Measurements from ENCODE around the gene YAE1.

The YAE1 gene

DNA sequence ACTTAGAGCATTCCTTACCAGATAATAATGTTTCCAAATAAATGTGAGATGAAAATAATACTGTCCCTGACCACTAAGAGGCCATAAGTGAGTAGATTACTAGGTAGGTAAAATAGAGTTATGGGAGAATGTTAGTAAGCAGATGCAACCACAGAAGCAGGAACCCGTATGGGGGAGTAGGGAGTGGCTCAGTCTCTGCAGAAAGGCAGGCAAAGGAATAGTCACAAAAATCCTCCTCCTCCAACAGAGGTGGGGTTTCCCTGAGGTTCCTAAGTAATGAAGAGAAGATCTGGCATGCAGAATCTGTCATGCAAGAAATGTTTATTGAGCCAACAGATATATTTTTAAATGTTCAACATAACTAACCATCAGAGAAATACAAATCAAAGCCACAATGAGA is 9.0 kb upstream of the YAE1 start:
- no peak for DNase-seq (ENCODE audit: low spot score)

DNA sequence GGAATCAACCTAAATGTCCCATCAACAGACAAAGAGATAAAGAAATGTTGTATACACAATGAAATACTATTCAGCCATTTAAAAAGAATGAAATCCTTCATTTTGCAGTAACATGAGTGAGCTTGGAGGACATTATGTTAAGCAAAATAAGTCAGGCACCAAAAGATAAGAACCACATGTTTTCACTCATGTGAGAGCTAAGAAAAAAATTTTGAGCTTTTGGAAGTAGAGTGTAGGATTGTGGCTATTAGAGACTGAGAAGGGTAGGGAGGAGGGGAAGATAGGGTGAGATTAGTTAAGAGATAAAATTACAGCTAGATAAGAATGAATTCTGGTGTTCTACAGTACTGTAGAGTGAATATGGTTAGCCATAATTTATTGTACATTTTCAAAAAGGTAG is 8.3 kb upstream of the YAE1 start:
- no peak for DNase-seq (ENCODE audit: low spot score)

DNA sequence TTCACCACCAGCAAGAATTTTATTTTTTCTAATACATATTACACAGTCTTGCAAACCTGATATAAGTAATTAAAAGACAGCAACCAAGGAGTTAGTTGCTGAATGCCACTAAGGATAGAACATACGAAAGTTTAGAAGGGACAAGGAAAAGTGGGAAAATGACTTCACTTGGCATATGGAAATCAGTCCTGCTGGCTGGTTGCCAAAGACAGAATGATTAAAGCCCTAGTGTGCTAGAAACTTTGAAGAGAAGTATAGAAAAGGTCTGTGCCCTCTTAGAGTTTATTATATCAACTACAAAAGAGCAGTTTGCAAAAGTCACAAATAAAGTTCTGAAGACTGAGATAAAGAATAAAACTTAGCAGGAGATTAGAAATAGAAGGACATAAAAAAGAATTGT is 5.8 kb upstream of the YAE1 start:
- DNase-seq (ENCODE audit: low spot score) = no peak

DNA sequence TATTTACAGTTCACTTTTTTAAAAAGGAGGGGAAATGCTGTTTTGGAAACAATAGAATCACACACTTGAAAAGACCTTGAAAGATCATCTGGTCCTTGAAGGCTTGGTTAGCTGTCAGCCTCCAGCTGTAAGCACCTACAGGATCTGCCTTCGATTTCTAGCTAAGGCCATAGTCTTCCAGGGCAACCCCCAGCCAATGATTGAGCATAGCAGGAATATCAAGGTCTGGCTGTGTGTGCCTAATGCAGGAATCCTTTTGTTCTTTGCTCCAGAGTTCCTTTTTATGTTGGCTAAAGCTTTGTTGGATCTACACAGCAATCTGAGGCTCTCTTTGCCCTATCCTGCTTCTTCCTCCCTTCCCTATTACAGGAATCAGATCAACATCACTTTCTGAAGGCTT is 5.2 kb upstream of the YAE1 start:
- no peak for DNase-seq (ENCODE audit: low spot score)

DNA sequence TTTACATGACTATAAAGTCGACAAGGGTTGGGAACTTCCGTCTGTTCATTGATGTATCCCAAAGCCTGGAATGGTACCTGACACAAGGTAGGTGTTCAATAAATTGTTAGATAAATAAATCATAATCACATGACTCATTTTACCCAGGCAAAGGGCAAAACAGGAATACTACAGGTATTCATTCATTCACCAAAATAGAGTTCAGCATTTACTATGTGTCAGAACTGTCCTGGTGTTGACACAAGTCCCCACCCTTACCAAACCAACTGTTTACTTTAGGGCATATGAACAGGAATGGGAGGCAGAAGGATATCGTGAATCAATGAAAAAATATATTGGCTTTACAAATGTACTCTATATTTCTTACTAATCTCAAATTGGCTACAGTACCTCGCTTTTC is 666 bp upstream of the YAE1 start:
- no peak for DNase-seq (ENCODE audit: low spot score)

DNA sequence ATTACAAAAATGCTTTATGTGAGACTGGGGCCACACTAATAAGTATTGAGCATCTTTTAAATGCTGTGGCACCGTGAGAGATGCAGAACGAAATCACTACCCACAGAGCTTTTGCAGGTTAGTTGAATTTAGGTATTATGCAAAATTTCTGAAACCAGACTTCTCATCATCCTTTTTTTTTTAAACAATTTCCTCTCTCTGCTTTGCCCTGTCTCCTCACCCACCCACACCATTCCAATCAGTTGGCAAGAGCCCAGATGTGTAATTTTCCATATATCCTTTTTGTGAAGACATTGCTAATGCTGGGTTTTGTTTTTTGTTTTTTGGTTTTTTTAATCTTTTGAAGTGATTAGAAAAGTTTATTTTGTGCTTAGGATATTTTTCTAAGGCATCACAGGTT is 1.1 kb downstream of the YAE1 start:
- no peak for DNase-seq (ENCODE audit: low spot score)

DNA sequence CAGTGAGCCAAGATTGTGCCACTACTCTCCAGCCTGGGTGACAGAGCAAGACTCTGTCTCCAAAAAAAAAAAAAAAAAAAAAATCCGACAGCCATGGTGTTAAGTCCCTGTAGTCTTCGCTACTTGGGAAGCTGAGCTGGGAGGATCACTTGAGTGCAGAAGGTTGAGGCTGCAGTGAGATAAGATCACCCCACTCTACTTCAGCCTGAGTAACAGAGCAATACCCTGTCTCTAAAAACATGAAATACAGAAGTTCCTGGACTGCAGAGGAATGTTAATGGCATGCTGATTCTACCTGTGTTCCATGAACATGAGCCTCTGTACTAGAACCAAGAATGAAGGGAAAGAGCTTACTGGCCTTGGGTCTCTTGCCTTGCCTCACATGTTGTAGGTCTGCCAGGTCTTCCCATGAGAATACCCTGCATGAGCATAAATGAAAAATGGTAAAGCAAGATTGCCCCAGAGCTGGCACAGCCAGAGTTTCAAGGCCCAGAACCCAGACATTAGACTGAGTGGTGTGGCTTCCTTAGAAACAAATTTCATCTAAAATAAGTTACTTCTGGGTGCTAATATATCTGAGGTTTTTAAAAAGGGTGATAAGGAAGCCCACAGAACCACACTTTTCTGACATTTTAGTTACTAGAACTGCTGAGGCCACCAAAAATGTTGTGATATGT is 8.6 kb downstream of the YAE1 start:
- DNase-seq (ENCODE audit: low spot score) = no peak

DNA sequence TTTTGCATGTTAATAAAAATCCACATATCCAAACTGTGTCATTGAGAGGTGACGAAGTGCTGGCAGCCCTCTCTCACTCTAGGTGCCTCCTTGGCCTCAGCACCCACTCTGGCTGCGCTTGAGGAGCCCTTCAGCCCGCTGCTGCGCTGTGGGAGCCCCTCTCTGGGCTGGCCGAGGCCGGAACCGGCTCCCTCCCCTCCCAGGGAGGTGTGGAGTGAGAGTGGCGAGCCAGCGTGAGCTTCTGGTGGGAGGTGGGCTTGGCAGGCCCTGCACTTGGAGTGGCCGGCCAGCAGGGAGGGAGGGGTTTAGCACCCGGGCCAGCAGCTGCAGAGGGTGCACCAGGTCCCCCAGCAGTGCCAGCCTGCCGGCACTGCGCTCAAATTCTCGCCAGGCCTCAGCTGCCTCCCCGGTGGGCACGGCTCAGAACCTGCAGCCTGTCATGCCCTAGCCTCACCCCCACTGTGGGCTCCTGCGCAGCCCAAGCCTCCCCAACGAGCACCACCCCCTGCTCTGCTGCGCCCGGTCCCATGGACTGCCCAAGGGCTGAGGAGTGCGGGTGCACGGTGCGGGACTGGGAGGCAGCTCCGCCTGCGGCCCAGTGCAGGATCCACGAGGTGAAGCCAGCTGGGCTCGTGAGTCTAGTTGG is 11.1 kb downstream of the YAE1 start:
- DNase-seq (ENCODE audit: low spot score) = no peak

DNA sequence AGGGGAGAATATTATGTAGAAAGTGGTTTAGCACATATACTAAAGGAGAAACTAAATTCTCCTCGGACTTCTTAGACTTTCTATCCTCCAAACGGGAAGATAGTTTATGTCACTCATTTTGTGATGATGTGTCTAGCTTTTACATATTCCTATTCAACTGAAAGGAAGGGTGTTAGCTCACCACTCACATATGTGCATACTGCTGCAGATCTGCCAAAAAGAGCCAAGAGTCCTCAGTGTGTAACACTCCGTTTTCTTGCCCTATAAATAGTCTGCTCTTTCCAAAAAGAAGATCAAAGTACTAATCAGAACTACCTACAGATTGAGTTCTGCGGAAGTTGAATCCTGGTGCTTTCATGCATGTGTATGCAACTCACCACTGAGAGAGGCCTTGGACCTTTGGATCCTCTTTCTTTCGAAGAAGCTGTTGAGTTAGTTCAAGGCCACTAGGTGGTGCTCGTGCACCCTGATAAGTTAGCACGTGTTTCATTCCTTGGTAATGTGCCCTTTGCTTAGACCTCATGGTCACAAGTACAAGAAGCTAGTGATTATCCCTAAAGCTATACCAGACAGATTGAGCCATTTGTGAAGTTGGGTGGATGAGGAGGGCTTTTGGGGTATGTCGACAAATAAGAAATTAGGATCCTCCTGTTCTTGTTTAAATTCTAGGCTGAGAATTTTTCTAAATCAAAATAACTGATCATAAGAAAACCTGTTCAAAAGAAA is 14.1 kb downstream of the YAE1 start:
- DNase-seq (ENCODE audit: low spot score) = peak; percentile 85

DNA sequence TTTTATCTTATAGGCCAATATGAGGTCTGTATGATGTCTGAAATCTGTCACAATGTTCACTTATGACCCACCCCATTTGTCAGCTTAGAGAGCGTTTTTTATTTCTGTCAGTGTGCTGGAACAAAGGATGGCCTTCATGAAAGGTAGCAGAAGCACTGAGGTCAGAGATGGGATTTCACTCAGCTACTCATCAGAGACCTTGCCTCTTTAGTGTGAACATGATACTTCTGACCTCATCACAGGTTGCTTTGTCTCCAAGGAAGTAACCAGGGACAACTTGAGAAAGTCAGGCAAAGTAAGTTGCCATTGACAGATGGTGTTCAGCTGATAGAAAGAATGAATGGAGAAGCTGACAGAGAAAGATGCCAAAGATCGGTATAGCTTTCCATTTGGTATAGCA is 16.3 kb downstream of the YAE1 start:
- no peak for DNase-seq (ENCODE audit: low spot score)

DNA sequence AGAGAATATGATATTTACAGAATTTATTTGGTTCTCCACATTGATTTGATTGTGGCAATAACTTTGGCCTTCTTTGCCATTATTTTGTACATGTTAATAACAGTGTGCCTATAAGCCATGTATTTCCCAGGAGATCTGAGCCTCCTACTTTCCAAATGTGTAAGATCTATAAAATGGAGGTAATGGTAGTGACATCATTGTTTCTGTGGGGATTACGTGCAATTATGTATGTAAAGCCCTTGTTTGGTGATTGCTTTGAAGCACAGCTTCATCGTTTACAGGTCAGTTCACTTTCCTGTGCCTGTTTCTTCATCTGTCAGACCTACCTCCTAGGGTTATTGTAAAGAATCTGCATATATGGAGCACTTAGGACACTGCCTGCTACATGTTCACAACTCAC is 17.3 kb downstream of the YAE1 start:
- DNase-seq (ENCODE audit: low spot score) = no peak

DNA sequence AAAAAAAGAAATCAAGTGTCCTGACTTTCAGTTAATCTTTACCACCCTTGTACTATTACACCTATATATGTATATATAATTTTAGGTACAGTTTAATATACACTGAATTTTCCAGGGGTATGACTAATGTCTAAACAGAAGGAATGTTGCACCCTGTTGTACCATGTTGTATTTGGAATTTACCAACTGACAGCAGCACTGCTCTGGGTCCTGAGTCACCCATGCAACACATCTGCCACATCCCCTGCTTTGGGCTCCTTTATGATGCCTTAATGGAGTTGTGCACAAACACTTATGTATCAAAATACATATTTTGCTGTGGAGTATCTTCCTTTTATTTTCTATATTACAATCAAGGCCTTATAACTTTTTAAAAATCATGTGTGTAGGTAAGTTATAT is 21.2 kb downstream of the YAE1 start:
- no peak for DNase-seq (ENCODE audit: low spot score)

DNA sequence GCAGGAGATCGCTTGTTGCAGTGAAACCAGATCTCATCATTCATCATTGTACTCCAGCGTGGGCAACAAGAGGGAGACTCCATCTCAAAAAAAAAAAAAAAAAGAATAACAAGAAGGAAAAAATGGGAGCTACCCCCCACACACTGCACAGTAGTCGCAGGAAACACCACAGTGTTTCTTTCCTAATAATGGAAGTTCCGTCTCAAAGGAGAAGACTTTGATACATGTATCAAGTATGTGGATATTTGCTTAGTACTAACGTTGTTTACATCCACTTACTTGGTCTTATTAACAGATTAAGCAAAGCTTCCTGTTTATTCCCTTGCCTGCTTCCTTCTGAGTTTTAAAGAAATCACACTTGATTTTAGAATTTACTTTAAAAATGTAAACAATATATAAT is 22.2 kb downstream of the YAE1 start:
- DNase-seq (ENCODE audit: low spot score) = no peak

DNA sequence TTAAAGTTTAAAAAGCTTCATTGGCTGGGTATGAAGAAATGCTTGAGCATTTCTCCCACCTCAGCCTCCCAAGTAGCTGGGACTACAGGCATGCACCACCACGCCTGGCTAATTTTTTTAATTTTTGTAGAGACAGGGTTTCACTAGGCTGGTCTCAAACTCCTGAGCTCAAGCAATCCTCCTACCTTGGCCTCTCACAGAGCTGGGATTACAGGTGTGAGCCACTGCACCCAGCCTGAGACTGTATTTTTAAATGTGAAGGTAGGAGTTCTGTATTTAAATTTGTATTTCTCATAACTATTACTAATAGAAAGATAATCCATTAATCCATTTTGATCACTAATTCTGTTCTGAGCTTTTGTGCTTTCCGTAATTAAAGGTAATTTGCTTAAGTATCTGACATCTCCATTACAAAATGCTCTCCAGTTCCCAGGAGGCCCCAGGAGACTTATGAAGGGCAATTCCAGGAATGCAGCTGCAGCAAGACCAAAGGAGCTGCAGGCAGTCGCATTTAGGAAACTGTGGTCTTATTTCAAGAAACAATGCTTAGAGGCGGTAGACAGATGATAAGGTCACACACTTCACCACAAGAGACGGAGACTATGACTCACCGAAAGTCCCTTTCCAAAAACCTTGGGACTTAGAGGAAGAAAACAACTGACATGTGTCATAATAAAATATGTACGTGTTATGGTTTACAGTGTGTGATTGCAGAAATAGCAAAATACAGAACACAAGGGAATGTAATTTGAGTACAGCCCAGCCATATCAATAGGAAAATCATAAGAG is 23.3 kb downstream of the YAE1 start:
- peak; percentile 90 for DNase-seq (ENCODE audit: low spot score)

DNA sequence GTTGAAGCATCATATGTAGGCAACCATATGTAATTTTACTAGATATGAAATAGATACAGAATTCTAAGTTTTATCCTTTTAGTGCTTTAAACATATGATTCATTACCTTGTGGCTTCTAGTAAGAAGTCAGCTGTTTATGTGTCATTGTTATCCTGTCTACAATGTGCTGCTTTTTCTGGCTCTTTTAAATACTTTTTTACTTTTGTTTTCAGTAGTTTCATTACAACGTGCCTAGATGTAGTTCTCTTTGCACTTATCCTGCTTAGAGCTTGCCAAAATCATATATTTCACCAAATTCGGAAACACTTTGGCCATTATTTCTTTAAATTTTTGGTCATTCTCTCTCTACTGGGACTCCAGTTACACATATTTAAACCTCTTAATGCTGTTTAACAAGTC is 26.4 kb downstream of the YAE1 start:
- peak; percentile 13 for DNase-seq (ENCODE audit: low spot score)

DNA sequence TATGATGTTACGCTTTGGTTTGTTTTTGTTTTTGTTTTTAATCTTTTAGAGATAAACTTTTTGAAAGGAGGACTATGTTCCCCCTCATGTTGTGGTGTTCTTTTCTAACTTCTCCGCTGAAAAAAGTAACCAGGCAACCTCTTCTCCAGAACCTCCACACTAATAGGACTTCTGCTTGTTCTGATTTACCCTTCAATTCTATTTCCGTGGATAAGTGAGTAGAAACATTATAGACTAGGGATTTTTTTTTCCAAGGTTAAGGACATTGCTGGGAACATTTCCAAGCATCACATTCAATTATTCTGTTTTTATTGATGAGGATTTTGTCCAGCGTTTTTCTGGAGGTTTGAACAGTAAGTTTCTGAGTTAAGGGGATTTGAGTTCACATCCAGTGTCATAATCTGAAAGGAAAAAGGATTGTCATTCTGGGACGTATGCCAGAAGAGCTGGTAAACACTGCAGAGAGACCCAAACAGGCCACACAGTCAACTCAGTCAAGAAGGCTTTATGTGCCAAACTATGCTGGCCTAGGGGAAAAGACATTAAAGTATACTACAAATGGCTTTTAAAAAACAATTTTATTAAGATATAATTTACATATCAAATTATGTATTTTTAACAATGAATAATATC is 28.9 kb downstream of the YAE1 start:
- DNase-seq (ENCODE audit: low spot score) = no peak

DNA sequence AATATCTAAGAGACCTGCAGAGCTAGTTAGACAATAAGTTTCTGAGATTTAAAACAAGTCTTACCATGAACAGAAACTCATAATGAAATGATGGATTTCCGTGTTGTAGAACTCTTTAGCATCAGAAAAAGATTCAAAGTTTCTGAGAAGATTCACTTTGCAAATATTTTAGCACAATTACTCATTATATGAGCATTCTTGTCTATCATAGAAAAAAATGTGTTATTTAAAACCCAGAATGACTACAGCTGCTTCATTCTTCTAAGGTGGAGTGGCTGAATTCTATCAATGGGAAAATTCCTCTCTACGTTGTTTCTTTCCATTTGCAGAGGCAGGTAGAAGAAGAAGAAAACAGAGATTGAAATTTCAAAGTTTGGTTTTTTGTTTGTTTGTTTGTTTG is 36.1 kb downstream of the YAE1 start:
- no peak for DNase-seq (ENCODE audit: low spot score)

DNA sequence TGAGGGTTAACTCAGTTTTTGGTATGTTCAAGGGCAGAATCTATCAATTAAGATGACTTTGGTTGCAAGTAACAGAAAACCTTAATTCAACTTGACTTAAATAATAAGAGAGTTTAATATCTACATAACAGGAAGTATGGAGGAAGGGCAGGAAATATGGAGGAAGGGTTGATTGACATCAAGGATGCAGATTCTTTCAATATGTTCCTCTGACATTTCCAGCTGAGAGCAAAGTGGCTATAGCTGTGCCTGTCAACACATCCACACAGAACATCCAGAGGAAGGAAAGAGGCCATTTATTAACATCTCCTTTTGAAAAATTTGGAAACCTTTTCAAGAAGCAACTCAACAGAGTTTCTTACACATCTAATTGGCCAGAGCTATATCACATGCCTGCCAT is 37.7 kb downstream of the YAE1 start:
- DNase-seq (ENCODE audit: low spot score) = no peak

DNA sequence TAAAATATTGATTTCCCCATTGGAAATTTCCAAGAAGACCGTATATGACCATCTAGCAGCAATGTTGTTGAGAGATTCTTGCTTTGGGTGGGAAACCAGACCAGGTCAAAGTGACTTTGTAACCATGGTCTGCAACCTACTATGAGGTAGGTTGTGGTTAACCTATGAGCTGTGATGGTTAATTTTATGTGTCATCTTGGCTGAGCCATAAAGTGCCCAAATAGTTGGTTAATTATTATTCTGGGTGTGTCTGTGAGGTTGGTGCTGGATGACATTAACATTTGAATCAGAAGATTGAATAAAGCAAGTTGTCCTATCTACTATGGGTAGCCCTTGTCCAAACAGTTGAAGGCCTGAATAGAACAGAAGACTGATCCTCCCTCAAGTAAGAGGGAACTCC is 38.9 kb downstream of the YAE1 start:
- no peak for DNase-seq (ENCODE audit: low spot score)

DNA sequence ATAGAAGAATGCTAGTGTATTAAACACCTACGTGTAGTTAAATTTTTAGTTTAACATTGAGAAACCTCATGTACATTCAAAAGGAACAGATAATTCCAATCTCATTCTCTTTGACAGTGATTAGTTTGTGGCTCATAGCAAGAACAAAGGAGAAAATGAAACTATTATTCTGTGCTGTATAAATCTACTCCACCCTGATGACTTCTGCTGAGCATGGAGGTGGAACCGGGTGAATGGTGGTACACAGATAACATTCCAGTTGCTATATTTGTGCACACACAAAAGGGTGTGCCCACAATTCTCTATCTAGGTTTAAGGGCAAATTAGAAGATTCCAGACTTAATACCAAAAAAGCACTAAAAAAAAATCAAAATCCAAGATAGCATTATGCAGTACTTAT is 40.1 kb downstream of the YAE1 start:
- no peak for DNase-seq (ENCODE audit: low spot score)

DNA sequence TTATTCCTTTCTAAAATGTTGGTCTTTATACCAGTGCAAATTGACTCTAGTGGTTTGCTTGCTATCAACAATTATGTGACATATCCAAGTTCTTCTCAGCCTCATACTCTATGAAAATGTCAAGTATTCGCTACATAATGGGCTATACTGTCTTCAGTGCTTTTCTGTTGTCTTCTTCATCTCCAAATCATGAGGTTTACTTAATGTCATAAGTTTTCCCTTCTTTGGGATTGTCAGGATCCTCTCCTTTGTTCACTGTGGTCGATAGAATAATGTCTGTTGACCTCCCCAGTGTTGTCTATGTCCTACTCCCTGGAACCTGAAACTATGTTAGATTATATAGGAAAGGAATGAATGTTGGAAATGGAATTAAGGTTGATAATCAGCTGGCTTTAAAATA is 40.7 kb downstream of the YAE1 start:
- no peak for DNase-seq (ENCODE audit: low spot score)

DNA sequence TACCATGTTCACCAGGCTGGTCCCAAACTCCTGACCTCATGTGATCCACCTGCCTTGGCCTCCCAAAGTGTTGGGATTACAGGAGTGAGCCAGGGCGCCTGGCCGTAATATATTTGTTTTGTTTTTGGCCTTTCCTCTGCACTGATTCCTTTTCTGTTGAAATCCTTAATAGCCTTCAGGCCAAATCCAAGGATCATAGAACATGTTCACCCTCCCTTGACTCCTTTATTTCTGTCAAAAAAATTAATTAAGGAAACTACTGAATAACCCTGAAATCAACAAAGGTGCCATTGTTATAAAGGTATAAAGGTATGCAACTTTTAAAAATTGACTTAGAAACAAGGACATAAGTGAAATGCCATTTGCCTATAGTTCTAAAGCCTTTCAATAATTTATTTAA is 41.7 kb downstream of the YAE1 start:
- DNase-seq (ENCODE audit: low spot score) = no peak
